ENCODE measurements around the gene PLEKHM2.

DNA sequence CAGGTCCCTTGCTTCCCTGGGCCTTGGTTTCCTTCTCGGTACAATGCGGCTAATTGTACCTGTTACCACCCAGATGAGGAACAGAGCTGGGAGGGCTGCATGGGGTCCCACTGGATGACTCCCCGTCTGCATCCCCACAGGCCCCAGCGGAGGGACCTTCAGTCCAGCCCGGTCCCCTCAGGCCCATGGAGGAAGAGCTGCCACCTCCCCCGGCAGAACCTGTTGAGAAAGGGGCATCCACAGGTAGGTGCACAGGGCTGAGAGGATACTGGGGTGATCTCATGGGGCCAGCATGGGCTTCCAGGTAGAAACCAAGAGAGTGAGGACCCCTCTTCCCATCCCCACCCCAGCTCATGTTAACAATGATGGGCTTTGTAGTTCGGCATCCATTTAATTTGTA lies 84.3 kb downstream of the PLEKHM2 start:
- no peak for TF ChIP-seq POLR2A (IDR thresholded peaks at IDR 0.05)
- TF ChIP-seq, protein P1, sequence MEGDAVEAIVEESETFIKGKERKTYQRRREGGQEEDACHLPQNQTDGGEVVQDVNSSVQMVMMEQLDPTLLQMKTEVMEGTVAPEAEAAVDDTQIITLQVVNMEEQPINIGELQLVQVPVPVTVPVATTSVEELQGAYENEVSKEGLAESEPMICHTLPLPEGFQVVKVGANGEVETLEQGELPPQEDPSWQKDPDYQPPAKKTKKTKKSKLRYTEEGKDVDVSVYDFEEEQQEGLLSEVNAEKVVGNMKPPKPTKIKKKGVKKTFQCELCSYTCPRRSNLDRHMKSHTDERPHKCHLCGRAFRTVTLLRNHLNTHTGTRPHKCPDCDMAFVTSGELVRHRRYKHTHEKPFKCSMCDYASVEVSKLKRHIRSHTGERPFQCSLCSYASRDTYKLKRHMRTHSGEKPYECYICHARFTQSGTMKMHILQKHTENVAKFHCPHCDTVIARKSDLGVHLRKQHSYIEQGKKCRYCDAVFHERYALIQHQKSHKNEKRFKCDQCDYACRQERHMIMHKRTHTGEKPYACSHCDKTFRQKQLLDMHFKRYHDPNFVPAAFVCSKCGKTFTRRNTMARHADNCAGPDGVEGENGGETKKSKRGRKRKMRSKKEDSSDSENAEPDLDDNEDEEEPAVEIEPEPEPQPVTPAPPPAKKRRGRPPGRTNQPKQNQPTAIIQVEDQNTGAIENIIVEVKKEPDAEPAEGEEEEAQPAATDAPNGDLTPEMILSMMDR (IDR thresholded peaks at IDR 0.05): no peak

Data from lower leg skin (tissue), 3 donors.